DND-41 (cell line): ENCODE results near the gene PRKACA.

Experiments
- ATAC-seq: fragments of 200-7000 bp; cut with Tn5 transposase; 3 replicates; pipeline ENCODE4 v1.9.1; 2021; ENCODE audit warnings: low read depth; ENCODE audit not compliant: insufficient read depth
- DNase-seq: peaks from one replicate; pipeline ENCODE4 v3.0.0-alpha.2; 2020
- H2AFZ ChIP-seq: 2 replicates; pipeline ENCODE4 v1.6.0; 2012; ENCODE audit warnings: low read depth, low read length
- H3K27ac ChIP-seq: 2 replicates; pipeline ENCODE4 v1.5.1; 2012; ENCODE audit warnings: low read length, inconsistent platforms
- H3K27me3 ChIP-seq: fragments of 200-600 bp; sonication (generic); 2 replicates; pipeline ENCODE4 v1.6.0; 2012; ENCODE audit warnings: low read length, mild to moderate bottlenecking, inconsistent platforms; ENCODE audit not compliant: insufficient read depth, poor library complexity
- H3K36me3 ChIP-seq: 2 replicates; pipeline ENCODE4 v1.5.1; 2012; ENCODE audit warnings: low read length, inconsistent platforms; ENCODE audit not compliant: insufficient read depth
- H3K4me1 ChIP-seq: 2 replicates; pipeline ENCODE4 v1.5.1; 2012; ENCODE audit warnings: mild to moderate bottlenecking, low read length; ENCODE audit not compliant: insufficient read depth
- H3K4me2 ChIP-seq: 2 replicates; pipeline ENCODE4 v1.6.0; 2012; ENCODE audit warnings: mild to moderate bottlenecking, moderate library complexity, low read length, inconsistent platforms; ENCODE audit not compliant: insufficient read depth
- H3K4me3 ChIP-seq, 2 experiments: fragments of 200-600 bp in 1 of 2; shearing (Covaris generic) in 1 of 2; 2 replicates each; pipeline ENCODE4 v1.5.1; 2012 to 2016; ENCODE audit warnings: inconsistent platforms in 2 of 2, low read length in 2 of 2, mild to moderate bottlenecking in 2 of 2, low read depth in 1 of 2, moderate library complexity in 1 of 2
- H3K79me2 ChIP-seq: 2 replicates; pipeline ENCODE4 v1.6.0; 2012; ENCODE audit warnings: low read length, inconsistent platforms; ENCODE audit not compliant: insufficient read depth
- H3K9ac ChIP-seq: 2 replicates; pipeline ENCODE4 v1.6.0; 2012; ENCODE audit warnings: low read depth, mild to moderate bottlenecking, inconsistent platforms, low read length, moderate library complexity
- H3K9me3 ChIP-seq: 2 replicates; pipeline ENCODE4 v1.5.1; 2012; ENCODE audit warnings: low read length, moderate library complexity, mild to moderate bottlenecking, inconsistent platforms; ENCODE audit not compliant: insufficient read depth, severe bottlenecking
- H4K20me1 ChIP-seq: 2 replicates; pipeline ENCODE4 v1.6.0; 2012; ENCODE audit warnings: low read length; ENCODE audit not compliant: insufficient read depth
- CTCF ChIP-seq: IDR thresholded peaks from 2 replicates; pipeline ENCODE4 v1.5.1; 2012; ENCODE audit warnings: borderline replicate concordance, low read length, moderate library complexity, mild to moderate bottlenecking; ENCODE audit not compliant: poor library complexity, severe bottlenecking; ENCODE audit errors: extremely low read depth
- EZH2 ChIP-seq: IDR thresholded peaks from 3 replicates; pipeline ENCODE4 v1.6.1; 2012; ENCODE audit warnings: borderline replicate concordance, low read depth, mild to moderate bottlenecking, moderate library complexity, low read length, inconsistent platforms; ENCODE audit not compliant: severe bottlenecking

Gene PRKACA

GRCh38 chr19:14149509-14149994, 32.0 kb upstream of the PRKACA start:
- Histone ChIP-seq H3K27ac (no peak overlapping the region), H3K9ac (no peak overlapping the region), H3K27me3 (no peaks in the 10 kb centered on the region), H3K4me3 (no peak overlapping the region), H3K4me1 (no peaks in the 10 kb centered on the region), H3K4me2 (no peak overlapping the region), H3K9me3 (no peaks in the 10 kb centered on the region), H4K20me1 (peaks cover 53% of the 10 kb centered on the region), H3K79me2 (peaks cover 55% of the 10 kb centered on the region), H3K36me3 (peaks cover 29% of the 10 kb centered on the region), H2AFZ (no peak overlapping the region)
- ATAC-seq (peak; percentile 62), DNase-seq (peak; percentile 31)
- TF ChIP-seq CTCF (no peak), EZH2 (no peak)

GRCh38 chr19:14148751-14149410, 31.3 kb upstream of the PRKACA start:
- H3K9ac ChIP-seq, result no peak overlapping the region
- H3K9me3 ChIP-seq, result no peaks in the 10 kb centered on the region
- H2AFZ ChIP-seq, result no peak overlapping the region
- H3K27ac ChIP-seq, result no peak overlapping the region
- no peak overlapping the region for H3K4me2 ChIP-seq
- DNase-seq, result no peak
- no peaks in the 10 kb centered on the region for H3K4me1 ChIP-seq
- no peaks in the 10 kb centered on the region for H3K27me3 ChIP-seq
- ATAC-seq, result no peak
- no peak for TF ChIP-seq CTCF
- no peak for TF ChIP-seq EZH2
- peaks cover 55% of the 10 kb centered on the region for H3K79me2 ChIP-seq
- H3K36me3 ChIP-seq, result peaks cover 24% of the 10 kb centered on the region
- H3K4me3 ChIP-seq, result no peak overlapping the region
- peaks cover 50% of the 10 kb centered on the region for H4K20me1 ChIP-seq

- H3K79me2 ChIP-seq, result peaks cover 57% of the 10 kb centered on the region
- no peak overlapping the region for H3K27ac ChIP-seq
- peaks cover 49% of the 10 kb centered on the region for H4K20me1 ChIP-seq
- H3K27me3 ChIP-seq, result no peaks in the 10 kb centered on the region
- no peak overlapping the region for H3K4me2 ChIP-seq
- H3K4me1 ChIP-seq, result no peaks in the 10 kb centered on the region
- ATAC-seq (peak; percentile 45; the same call in 1 of the 3 replicates), DNase-seq (no peak)
- no peak for TF ChIP-seq EZH2
- peak; percentile 47 for TF ChIP-seq CTCF
- H2AFZ ChIP-seq, result no peak overlapping the region
- peaks cover 21% of the 10 kb centered on the region for H3K36me3 ChIP-seq
- no peaks in the 10 kb centered on the region for H3K9me3 ChIP-seq
- H3K4me3 ChIP-seq, result no peak overlapping the region
- no peak overlapping the region for H3K9ac ChIP-seq
Measured at GRCh38 chr19:14147797-14148605, 30.4 kb upstream of the PRKACA start.
